GM21447 (cell line): ENCODE measurements around the gene CLEC16A.

Experiments used
- ATAC-seq: cut with Tn5 transposase; IDR thresholded peaks from one replicate; pipeline ENCODE4 v1.9.1; 2021; ENCODE audit not compliant: unreplicated experiment

Gene CLEC16A

GRCh38 chr16:11231367-11231970 is 287.1 kb downstream of the CLEC16A start:
- ATAC-seq = no peak
